PC-9 (cell line): ENCODE results near the gene PEX26.
"Not testable (repeated sequence)": the region's sequence is repeated elsewhere in the genome, so short reads cannot be mapped to it uniquely, and the experiment has no call there.

ENCODE experiments used
- EZH2 ChIP-seq: fragments of 200-600 bp; sonication (generic); IDR thresholded peaks from 2 replicates; pipeline ENCODE4 v1.8.0; 2017; ENCODE audit warnings: antibody characterized with exemption, low read depth
- TF ChIP-seq, protein P1 (sequence below): fragments of 200-600 bp; sonication (generic); conservative IDR thresholded peaks from 2 replicates; pipeline ENCODE4 v1.6.1; 2017; ENCODE audit warnings: mixed run types, antibody characterized with exemption, mild to moderate bottlenecking, moderate library complexity

DNA sequence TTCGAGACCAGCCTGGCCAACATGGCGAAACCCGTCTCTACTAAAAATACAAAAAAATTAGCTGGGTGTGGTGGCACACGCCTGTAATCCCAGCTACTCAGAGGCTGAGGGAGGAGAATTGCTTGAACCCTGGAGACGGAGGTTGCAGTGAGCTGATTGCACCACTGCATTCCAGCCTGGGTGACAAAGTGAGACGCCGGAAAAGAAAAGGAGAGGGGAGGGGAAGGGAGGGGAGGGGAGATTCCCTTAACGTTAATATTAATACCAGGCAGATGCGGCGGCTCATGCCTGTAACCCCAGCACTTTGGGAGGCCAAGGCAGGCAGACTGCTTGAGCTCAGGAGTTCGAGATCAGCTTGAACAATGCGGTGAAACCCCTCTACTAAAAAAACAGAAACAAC, 26.7 kb upstream of the PEX26 start:
- TF ChIP-seq, protein P1, sequence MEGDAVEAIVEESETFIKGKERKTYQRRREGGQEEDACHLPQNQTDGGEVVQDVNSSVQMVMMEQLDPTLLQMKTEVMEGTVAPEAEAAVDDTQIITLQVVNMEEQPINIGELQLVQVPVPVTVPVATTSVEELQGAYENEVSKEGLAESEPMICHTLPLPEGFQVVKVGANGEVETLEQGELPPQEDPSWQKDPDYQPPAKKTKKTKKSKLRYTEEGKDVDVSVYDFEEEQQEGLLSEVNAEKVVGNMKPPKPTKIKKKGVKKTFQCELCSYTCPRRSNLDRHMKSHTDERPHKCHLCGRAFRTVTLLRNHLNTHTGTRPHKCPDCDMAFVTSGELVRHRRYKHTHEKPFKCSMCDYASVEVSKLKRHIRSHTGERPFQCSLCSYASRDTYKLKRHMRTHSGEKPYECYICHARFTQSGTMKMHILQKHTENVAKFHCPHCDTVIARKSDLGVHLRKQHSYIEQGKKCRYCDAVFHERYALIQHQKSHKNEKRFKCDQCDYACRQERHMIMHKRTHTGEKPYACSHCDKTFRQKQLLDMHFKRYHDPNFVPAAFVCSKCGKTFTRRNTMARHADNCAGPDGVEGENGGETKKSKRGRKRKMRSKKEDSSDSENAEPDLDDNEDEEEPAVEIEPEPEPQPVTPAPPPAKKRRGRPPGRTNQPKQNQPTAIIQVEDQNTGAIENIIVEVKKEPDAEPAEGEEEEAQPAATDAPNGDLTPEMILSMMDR, result not testable (repeated sequence)
- TF ChIP-seq EZH2, result not testable (repeated sequence)
